ENCODE results near the gene OCIAD1.
"Not testable (repeated sequence)": the region's sequence is repeated elsewhere in the genome, so short reads cannot be mapped to it uniquely, and the experiment has no call there.

Gene OCIAD1

GRCh38 chr4:48853604-48854394, 22.9 kb downstream of the OCIAD1 start:
- no peak for TF ChIP-seq CTCF (IDR thresholded peaks at IDR 0.05; ENCODE audit: extremely low read depth, missing control alignments)
- DNase-seq (ENCODE audit: low spot score) = no peak

GRCh38 chr4:48854395-48854683, 23.5 kb downstream of the OCIAD1 start:
- TF ChIP-seq CTCF (IDR thresholded peaks at IDR 0.05; ENCODE audit: extremely low read depth, missing control alignments) = no peak
- no peak for DNase-seq (ENCODE audit: low spot score)

GRCh38 chr4:48854982-48855381, 24.1 kb downstream of the OCIAD1 start:
- DNase-seq (ENCODE audit: low spot score) = no peak
- TF ChIP-seq CTCF (IDR thresholded peaks at IDR 0.05; ENCODE audit: extremely low read depth, missing control alignments) = no peak

- no peak for DNase-seq (ENCODE audit: low spot score)
- no peak for TF ChIP-seq CTCF (IDR thresholded peaks at IDR 0.05; ENCODE audit: extremely low read depth, missing control alignments)
These were observed 27.2 kb downstream of the OCIAD1 start for GRCh38 chr4:48858130-48858529.

GRCh38 chr4:48862038-48862437, 31.1 kb downstream of the OCIAD1 start:
- TF ChIP-seq CTCF (IDR thresholded peaks at IDR 0.05; ENCODE audit: extremely low read depth, missing control alignments) = no peak
- no peak for DNase-seq (ENCODE audit: low spot score)

- no peak for DNase-seq (ENCODE audit: low spot score)
- no peak for TF ChIP-seq CTCF (IDR thresholded peaks at IDR 0.05; ENCODE audit: extremely low read depth, missing control alignments)
These were observed 31.8 kb downstream of the OCIAD1 start for GRCh38 chr4:48862661-48863060.

- DNase-seq (ENCODE audit: low spot score) = no peak
- TF ChIP-seq CTCF (IDR thresholded peaks at IDR 0.05; ENCODE audit: extremely low read depth, missing control alignments) = no peak
These were observed 32.8 kb downstream of the OCIAD1 start for GRCh38 chr4:48863728-48864127.

- DNase-seq (ENCODE audit: low spot score) = not testable (repeated sequence)
These were observed 33.8 kb downstream of the OCIAD1 start for GRCh38 chr4:48864696-48865095.

Measured in GM20000 (cell line).